GM19238 (cell line): ENCODE results near the gene RPP25L.

Source experiments
- DNase-seq: peaks from one replicate; pipeline ENCODE4 v3.0.0; 2011; ENCODE audit warnings: low spot score; ENCODE audit not compliant: insufficient read length

Gene RPP25L

DNA sequence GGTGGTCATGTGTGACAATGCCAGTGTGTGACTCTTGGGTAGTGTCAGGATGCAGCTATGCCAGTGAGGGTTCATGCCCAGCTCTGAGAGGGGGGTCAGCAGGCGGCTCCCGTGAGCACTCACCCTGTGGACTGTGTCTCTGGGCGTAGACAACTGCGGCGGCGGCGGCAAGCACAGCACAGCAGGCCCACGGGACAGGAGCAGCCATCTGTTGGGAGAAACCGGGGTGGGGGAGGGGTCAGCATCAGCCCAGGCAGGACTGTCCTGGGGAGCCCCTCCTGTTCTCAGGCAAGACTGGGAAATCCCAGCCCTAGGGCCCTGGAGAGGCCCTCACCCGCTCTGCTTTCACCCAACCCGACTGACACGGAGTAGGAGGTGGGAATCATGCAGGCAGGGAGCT lies 43.1 kb downstream of the RPP25L start:
- no peak for DNase-seq

GRCh38 chr9:34568133-34568532 lies 43.8 kb downstream of the RPP25L start:
- DNase-seq: no peak

GRCh38 chr9:34566972-34567371 lies 44.9 kb downstream of the RPP25L start:
- no peak for DNase-seq

GRCh38 chr9:34566322-34566721 lies 45.6 kb downstream of the RPP25L start:
- DNase-seq: no peak

- DNase-seq: no peak
These were observed 46.0 kb downstream of the RPP25L start for GRCh38 chr9:34565856-34566255.

DNA sequence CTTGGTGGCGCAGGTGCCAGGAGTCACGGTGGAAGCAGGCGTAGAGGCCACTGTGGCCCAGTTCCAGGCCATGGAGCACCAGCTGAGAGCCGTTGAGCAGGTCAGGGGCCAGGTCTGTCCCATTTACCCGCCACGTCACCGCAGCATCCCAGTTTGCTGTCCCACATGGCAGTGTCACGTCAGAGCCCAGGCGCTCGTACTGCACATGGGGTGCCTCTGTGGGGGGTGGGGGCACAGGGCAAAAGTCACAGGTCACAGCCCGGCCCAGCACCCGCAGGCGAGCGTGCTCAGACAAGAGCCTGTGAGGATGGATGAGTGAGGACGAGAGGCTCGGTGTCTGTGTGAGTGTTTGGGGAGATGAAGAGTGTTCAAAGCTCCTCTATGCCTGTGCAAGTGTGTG lies 47.3 kb downstream of the RPP25L start:
- DNase-seq: no peak

DNA sequence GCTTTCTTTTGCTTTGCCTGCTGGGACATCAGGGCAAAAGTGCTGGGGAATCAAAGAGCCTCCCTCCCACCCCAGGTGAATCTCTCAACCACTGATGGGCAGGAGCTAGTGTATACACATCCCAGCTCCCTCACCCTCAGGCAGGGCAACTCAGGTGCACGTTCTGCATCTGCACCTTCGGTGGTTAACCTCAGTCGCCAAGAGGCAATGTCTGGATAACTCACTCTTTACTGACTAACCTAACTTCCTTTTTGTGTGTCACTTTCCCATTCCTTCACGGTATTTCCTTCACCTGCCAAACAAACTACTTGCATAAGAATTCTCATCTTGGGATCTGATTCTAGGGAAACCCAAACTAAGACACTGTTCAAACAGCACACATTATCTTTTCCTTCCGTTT lies 48.6 kb downstream of the RPP25L start:
- DNase-seq: no peak

GRCh38 chr9:34562135-34562745 lies 49.7 kb downstream of the RPP25L start:
- no peak for DNase-seq

GRCh38 chr9:34560599-34561214 lies 51.2 kb downstream of the RPP25L start:
- no peak for DNase-seq
